ENCODE results near the gene SLC1A3.

SLC1A3 gene

DNA sequence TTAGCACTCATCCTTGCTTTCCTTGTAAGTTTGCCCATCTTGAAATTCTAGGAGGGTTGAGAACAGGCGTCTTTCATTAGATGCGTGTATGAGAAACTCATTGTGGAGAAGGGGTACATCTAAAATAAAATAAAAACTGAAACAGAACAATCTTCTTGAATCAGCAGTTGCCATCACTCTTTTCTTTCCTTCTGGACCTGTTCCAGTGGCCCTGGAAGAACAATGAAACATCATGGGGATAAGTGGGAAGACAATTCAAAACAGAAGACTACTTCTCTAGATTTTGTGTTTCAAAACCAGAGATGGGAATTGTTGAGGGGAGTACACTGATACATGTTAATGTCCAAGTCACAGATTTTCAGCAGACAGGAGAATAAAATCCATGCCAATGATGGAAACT is 59.9 kb downstream of the SLC1A3 start:
- no peak overlapping the region for H3K4me3 ChIP-seq (replicated peaks in 1 of 2; ENCODE audit: low read depth in 2 of 2, low read length in 2 of 2)
- no peak for DNase-seq (ENCODE audit: low read depth in 2 of 2)
- no peak for TF ChIP-seq CTCF (IDR thresholded peaks at IDR 0.05; ENCODE audit: low read depth, low read length)

GRCh38 chr5:36666986-36667385 is 60.6 kb downstream of the SLC1A3 start:
- no peak overlapping the region for H3K4me3 ChIP-seq (replicated peaks in 1 of 2; ENCODE audit: low read depth in 2 of 2, low read length in 2 of 2)
- TF ChIP-seq CTCF (IDR thresholded peaks at IDR 0.05; ENCODE audit: low read depth, low read length) = no peak
- no peak for DNase-seq (ENCODE audit: low read depth in 2 of 2)

GRCh38 chr5:36667824-36668223 is 61.4 kb downstream of the SLC1A3 start:
- H3K4me3 ChIP-seq (replicated peaks in 1 of 2; ENCODE audit: low read depth in 2 of 2, low read length in 2 of 2) = no peak overlapping the region
- TF ChIP-seq CTCF (IDR thresholded peaks at IDR 0.05; ENCODE audit: low read depth, low read length) = no peak
- no peak for DNase-seq (ENCODE audit: low read depth in 2 of 2)

- no peak overlapping the region for H3K4me3 ChIP-seq (replicated peaks in 1 of 2; ENCODE audit: low read depth in 2 of 2, low read length in 2 of 2)
- TF ChIP-seq CTCF (IDR thresholded peaks at IDR 0.05; ENCODE audit: low read depth, low read length) = no peak
- peak; percentile 35 to 57 for DNase-seq (ENCODE audit: low read depth in 2 of 2)
Observed at GRCh38 chr5:36669015-36669651, 62.7 kb downstream of the SLC1A3 start.

DNA sequence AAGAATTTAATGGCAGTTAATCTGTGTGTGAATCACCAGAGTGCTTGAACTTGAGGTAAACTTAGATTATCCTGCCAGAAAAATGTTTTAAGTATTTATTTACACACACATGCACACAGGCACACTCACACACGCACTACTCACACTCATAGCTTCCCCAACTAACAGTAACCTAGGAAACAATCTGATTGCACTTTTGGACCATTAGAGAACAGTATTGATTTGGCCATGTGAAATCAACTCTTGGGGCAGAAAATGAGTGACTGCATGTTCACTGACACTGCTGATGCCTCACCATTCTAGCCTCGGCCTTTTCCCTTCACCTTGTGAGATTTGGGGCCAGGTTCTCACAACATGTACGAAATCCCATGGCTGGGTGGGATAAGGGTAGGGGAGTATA is 64.1 kb downstream of the SLC1A3 start:
- DNase-seq (ENCODE audit: low read depth in 2 of 2) = no peak
- no peak overlapping the region for H3K4me3 ChIP-seq (replicated peaks in 1 of 2; ENCODE audit: low read depth in 2 of 2, low read length in 2 of 2)
- no peak for TF ChIP-seq CTCF (IDR thresholded peaks at IDR 0.05; ENCODE audit: low read depth, low read length)

- no peak for DNase-seq (ENCODE audit: low read depth in 2 of 2)
- no peak overlapping the region for H3K4me3 ChIP-seq (replicated peaks in 1 of 2; ENCODE audit: low read depth in 2 of 2, low read length in 2 of 2)
- no peak for TF ChIP-seq CTCF (IDR thresholded peaks at IDR 0.05; ENCODE audit: low read depth, low read length)
Observed at GRCh38 chr5:36675282-36675681, 68.9 kb downstream of the SLC1A3 start.
